Type B pancreatic cell (in vitro differentiated cells): ENCODE results near the gene IL6R. TPM values are rescaled to one million over a fixed set of nuclear protein-coding genes. Genes with fewer than 3 reads are reported as not detected.

Experiments
- DNase-seq: peaks from one replicate; pipeline ENCODE4 v3.0.0; 2021; ENCODE audit warnings: mixed read lengths; ENCODE audit not compliant: unreplicated experiment; ENCODE audit errors: extremely low spot score
- H3K27ac Mint-ChIP-seq: 2 replicates; pipeline ENCODE4 v1.8.0; 2021; ENCODE audit warnings: mild to moderate bottlenecking, mixed read lengths
- H3K27me3 Mint-ChIP-seq: 2 replicates; pipeline ENCODE4 v1.8.0; 2021; ENCODE audit warnings: mixed read lengths
- H3K36me3 Mint-ChIP-seq: 2 replicates; pipeline ENCODE4 v1.8.0; 2021; ENCODE audit warnings: mixed read lengths
- H3K4me1 Mint-ChIP-seq: one replicate; pipeline ENCODE4 v1.8.0; 2021; ENCODE audit warnings: mixed read lengths; ENCODE audit not compliant: unreplicated experiment
- H3K4me3 Mint-ChIP-seq: 2 replicates; pipeline ENCODE4 v1.8.0; 2021; ENCODE audit warnings: mild to moderate bottlenecking, mixed read lengths
- H3K9me3 Mint-ChIP-seq: 2 replicates; pipeline ENCODE4 v1.8.0; 2021; ENCODE audit warnings: mixed read lengths
- CTCF ChIP-seq: fragments of 200-600 bp; sonication (generic); conservative IDR thresholded peaks from 2 replicates; pipeline ENCODE4 v1.5.0; 2021; ENCODE audit warnings: antibody characterized with exemption, mild to moderate bottlenecking
- total RNA-seq: library from RNA; stranded (reverse); gene quantifications from 2 replicates; pipeline ENCODE4 v1.2.1, GENCODE V29; 2021; ENCODE audit warnings: low replicate concordance

The IL6R gene
- total RNA-seq, 1 donor from 2014 or later: 12.5 TPM

GRCh38 chr1:154441241-154441888 lies 36.2 kb downstream of the IL6R start:
- no peak overlapping the region for H3K4me3 Mint-ChIP-seq
- H3K9me3 Mint-ChIP-seq: no peaks in the 10 kb centered on the region
- no peak for TF ChIP-seq CTCF
- no peak overlapping the region for H3K27ac Mint-ChIP-seq
- no peaks in the 10 kb centered on the region for H3K36me3 Mint-ChIP-seq
- DNase-seq: no peak
- H3K27me3 Mint-ChIP-seq: no peaks in the 10 kb centered on the region
- H3K4me1 Mint-ChIP-seq: peaks cover 19% of the 10 kb centered on the region

- DNase-seq: no peak
- peak; percentile 52 for TF ChIP-seq CTCF
- Mint-ChIP-seq H3K36me3 (no peaks in the 10 kb centered on the region), H3K4me3 (no peak overlapping the region), H3K9me3 (no peaks in the 10 kb centered on the region), H3K27ac (peak overlapping the region; percentile 15), H3K4me1 (peaks cover 19% of the 10 kb centered on the region), H3K27me3 (no peaks in the 10 kb centered on the region)
Observed at GRCh38 chr1:154442006-154442740, 37.0 kb downstream of the IL6R start.

- no peaks in the 10 kb centered on the region for H3K27me3 Mint-ChIP-seq
- TF ChIP-seq CTCF: no peak
- H3K9me3 Mint-ChIP-seq: no peaks in the 10 kb centered on the region
- H3K4me3 Mint-ChIP-seq: no peak overlapping the region
- DNase-seq: no peak
- peak overlapping the region; percentile 23 for H3K27ac Mint-ChIP-seq
- H3K4me1 Mint-ChIP-seq: peaks cover 16% of the 10 kb centered on the region
- no peaks in the 10 kb centered on the region for H3K36me3 Mint-ChIP-seq
Observed at GRCh38 chr1:154443274-154444013, 38.3 kb downstream of the IL6R start.

GRCh38 chr1:154445040-154445472 lies 39.9 kb downstream of the IL6R start:
- peaks cover 3% of the 10 kb centered on the region for H3K27me3 Mint-ChIP-seq
- peaks cover 6% of the 10 kb centered on the region for H3K4me1 Mint-ChIP-seq
- no peaks in the 10 kb centered on the region for H3K36me3 Mint-ChIP-seq
- no peak overlapping the region for H3K27ac Mint-ChIP-seq
- H3K4me3 Mint-ChIP-seq: no peak overlapping the region
- H3K9me3 Mint-ChIP-seq: no peaks in the 10 kb centered on the region
- DNase-seq: no peak
- no peak for TF ChIP-seq CTCF

- H3K27ac Mint-ChIP-seq: no peak overlapping the region
- H3K36me3 Mint-ChIP-seq: no peaks in the 10 kb centered on the region
- H3K4me1 Mint-ChIP-seq: peaks cover 6% of the 10 kb centered on the region
- H3K27me3 Mint-ChIP-seq: peaks cover 3% of the 10 kb centered on the region
- no peak overlapping the region for H3K4me3 Mint-ChIP-seq
- TF ChIP-seq CTCF: no peak
- H3K9me3 Mint-ChIP-seq: no peaks in the 10 kb centered on the region
- no peak for DNase-seq
Observed at GRCh38 chr1:154446292-154446691, 41.1 kb downstream of the IL6R start.
